CD4-positive, alpha-beta T cell treated with Interleukin-10 for 1 hour (primary cell): Measurements from ENCODE around the gene RGS6.

Experiments
- DNase-seq: peaks from one replicate; pipeline ENCODE4 v3.0.0-alpha.2; 2020

The RGS6 gene

GRCh38 chr14:72169521-72169920 is 237.3 kb downstream of the RGS6 start:
- no peak for DNase-seq

GRCh38 chr14:72172049-72172448 is 239.8 kb downstream of the RGS6 start:
- no peak for DNase-seq

GRCh38 chr14:72172597-72172996 is 240.4 kb downstream of the RGS6 start:
- DNase-seq: no peak

- DNase-seq: no peak
Observed at GRCh38 chr14:72173038-72173720, 240.9 kb downstream of the RGS6 start.

GRCh38 chr14:72177251-72177650 is 245.0 kb downstream of the RGS6 start:
- no peak for DNase-seq

- DNase-seq: no peak
Observed at GRCh38 chr14:72178517-72178916, 246.3 kb downstream of the RGS6 start.

GRCh38 chr14:72182708-72183432 is 250.6 kb downstream of the RGS6 start:
- no peak for DNase-seq

- no peak for DNase-seq
Observed at GRCh38 chr14:72183631-72184030, 251.4 kb downstream of the RGS6 start.

GRCh38 chr14:72186523-72186922 is 254.3 kb downstream of the RGS6 start:
- no peak for DNase-seq

GRCh38 chr14:72196237-72197015 is 264.2 kb downstream of the RGS6 start:
- DNase-seq: no peak

- no peak for DNase-seq
Observed at GRCh38 chr14:72201645-72202044, 269.4 kb downstream of the RGS6 start.

GRCh38 chr14:72213424-72213823 is 281.2 kb downstream of the RGS6 start:
- no peak for DNase-seq

- no peak for DNase-seq
Observed at GRCh38 chr14:72215080-72215479, 282.9 kb downstream of the RGS6 start.

GRCh38 chr14:72217135-72217534 is 284.9 kb downstream of the RGS6 start:
- DNase-seq: no peak

- no peak for DNase-seq
Observed at GRCh38 chr14:72222046-72222445, 289.8 kb downstream of the RGS6 start.

GRCh38 chr14:72236629-72237028 is 304.4 kb downstream of the RGS6 start:
- DNase-seq: no peak

- no peak for DNase-seq
Observed at GRCh38 chr14:72237722-72238666, 305.8 kb downstream of the RGS6 start.

- DNase-seq: no peak
Observed at GRCh38 chr14:72243309-72244293, 311.4 kb downstream of the RGS6 start.

- no peak for DNase-seq
Observed at GRCh38 chr14:72247896-72248465, 315.8 kb downstream of the RGS6 start.

- DNase-seq: no peak
Observed at GRCh38 chr14:72253503-72253902, 321.3 kb downstream of the RGS6 start.
